CD4-positive, alpha-beta T cell treated with Interleukin-6 at 100 ng/mL for 8 hours (primary cell): ENCODE results near the gene ACP4.
"Not testable (repeated sequence)": the region's sequence is repeated elsewhere in the genome, so short reads cannot be mapped to it uniquely, and the experiment has no call there.

ENCODE experiments used
- DNase-seq: peaks from one replicate; pipeline ENCODE4 v3.0.0-alpha.2; 2020; ENCODE audit warnings: mixed read lengths, low spot score

ACP4 gene, protein sequence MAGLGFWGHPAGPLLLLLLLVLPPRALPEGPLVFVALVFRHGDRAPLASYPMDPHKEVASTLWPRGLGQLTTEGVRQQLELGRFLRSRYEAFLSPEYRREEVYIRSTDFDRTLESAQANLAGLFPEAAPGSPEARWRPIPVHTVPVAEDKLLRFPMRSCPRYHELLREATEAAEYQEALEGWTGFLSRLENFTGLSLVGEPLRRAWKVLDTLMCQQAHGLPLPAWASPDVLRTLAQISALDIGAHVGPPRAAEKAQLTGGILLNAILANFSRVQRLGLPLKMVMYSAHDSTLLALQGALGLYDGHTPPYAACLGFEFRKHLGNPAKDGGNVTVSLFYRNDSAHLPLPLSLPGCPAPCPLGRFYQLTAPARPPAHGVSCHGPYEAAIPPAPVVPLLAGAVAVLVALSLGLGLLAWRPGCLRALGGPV

GRCh38 chr19:50790396-50790795 is at the start of gene ACP4:
ACP4 (plus strand) TSS chr19:50790415; CDS start chr19:50790415, 0 bp downstream.
- DNase-seq, result no peak

- DNase-seq, result no peak
Measured at GRCh38 chr19:50741179-50741933, 48.9 kb upstream of the ACP4 start.

DNA sequence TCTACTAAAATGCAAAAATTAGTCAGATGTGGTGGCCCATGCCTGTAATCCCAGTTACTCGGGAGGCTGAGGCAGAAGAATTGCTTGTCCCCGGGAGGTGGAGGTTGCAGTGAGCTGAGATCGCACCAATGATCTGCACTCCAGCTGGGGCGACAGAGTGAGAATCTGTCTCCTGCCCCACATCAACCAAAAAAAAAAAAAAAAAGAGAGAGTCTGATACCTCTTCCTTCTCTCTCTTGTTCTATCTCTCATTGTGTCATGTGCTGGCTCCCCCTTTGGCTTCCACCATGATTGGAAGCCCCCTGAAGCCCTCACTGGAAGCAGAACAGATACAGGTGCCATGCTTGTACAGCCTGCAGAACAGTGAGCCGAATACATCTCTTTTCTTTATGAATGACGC is 46.7 kb upstream of the ACP4 start:
- no peak for DNase-seq

DNA sequence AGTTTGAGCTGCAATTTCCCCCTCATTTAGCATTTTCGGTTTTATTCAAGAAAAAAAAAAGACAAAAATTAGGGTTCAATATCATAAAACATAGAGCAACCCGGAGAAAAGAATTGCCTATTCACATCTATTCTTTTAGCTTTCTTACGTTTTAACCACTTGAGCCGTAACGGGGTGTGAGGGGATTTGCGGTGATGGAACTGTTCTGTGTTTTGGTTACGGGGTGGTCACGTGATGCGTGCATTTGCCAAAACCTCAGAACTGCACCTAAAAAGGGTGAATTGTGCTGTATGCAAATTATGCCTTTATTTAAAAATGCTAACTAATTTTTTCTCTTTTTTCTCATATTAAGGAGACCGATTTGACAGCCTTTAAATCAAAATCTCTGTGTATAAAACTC is 45.0 kb upstream of the ACP4 start:
- DNase-seq, result no peak

DNA sequence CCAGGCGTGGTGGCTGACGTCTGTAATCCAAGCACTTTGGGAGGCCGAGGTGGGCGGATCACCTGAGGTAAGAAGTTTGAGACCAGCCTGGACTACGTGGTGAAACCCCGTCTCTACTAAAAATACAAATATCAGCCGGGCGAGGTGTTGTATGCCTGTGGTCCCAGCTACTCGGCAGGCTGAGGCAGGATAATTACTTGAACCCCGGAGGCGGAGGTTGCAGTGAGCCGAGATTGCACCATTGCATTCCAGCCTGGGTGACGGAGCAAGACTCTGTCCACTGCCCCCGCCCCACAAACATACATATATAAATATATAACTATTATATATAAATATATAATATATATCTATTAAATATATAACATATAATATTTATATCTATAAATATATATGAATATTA is 43.1 kb upstream of the ACP4 start:
- not testable (repeated sequence) for DNase-seq

DNA sequence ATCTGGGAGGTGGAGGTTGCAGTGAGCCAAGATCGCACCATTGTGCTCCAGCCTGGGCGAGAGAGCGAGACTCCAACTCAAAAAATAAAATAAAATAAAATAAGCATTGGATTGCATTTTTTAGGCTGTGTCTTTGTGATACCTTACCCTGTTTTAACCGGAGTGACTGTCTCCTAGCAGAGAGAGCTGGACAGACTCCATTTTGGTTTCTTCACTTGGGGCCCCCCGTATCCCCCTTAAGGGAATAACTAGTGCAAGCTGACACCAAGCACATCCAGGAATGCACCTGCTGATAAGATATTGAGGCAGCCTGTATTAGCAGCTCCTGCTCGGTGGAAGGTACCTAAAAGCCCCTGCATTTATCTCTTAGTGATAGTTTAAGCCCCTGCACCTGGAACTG is 40.7 kb upstream of the ACP4 start:
- no peak for DNase-seq

DNA sequence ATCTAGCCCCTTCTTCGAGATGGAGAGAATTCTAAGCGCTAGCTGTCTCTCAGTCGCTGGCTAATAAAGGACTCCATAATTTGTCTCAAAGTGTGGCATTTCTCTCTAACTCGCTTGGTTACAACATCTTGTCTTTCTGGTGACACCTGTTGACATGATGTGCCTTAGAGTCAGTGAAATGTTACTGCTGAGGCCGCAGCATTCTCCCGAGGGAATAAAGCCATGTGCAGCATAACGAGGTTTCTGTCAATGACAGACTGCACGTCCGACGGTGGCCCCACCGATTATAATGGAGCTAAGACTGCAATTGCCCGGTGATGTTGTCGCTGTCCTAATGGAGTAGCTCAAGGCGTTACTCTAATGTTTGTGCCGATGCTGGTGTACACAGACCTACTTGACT is 40.2 kb upstream of the ACP4 start:
- no peak for DNase-seq

DNA sequence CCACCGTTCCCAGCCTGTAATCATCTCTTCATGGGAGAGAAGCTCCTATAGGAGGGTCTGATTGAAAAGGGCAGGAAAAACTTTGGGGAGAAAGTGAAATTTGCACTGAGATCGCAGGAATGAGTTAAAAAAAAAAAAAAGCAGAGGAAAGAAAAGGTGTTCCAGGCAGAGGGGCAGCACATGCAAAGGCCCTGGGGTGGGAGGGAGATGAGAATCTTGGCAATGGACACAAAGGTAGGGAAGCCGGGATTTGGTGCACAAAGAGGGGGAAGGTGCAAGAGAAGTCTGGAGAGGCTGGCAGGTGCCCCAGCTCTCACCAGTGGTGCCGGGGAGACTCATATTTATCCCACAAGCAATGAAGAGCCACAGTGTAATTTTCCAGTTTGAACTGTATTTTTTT is 36.3 kb upstream of the ACP4 start:
- DNase-seq, result no peak

DNA sequence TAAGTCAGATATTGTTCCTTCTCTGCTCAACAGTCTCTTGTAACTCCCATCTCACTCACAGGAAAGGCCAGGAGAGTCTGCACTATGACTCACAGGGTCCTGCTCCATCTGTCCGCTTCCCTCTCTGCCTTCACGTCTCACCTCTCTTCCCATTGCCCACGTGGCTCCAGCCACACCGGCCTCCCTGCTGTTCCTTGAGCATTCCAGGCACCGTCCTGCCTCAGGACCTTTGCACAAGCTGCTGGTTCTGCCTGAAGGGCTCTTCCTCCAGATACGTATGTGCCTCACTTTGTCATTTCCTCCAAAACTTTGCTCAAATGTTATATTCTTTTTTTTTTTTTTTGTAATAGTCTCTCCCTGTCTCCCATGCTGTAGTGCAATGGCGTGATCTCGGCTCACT is 34.0 kb upstream of the ACP4 start:
- not testable (repeated sequence) for DNase-seq

DNA sequence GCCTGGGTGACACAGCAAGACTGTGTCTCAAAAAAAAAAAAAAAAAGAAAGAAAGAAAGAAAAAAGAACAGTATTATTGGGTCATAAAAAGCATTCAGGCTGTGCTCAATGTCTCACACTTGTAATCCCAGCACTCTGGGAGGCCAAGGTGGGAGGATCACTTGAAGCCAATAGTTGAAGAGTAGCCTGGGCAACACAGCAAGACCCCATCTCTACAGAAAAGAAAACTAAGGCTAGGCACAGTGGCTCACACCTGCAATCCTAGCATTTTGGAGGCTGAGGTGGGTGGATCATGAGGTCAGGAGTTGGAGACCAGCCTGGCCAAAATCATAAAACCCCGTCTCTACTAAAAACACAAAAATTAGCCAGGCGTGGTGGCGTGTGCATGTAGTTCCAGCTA is 32.6 kb upstream of the ACP4 start:
- not testable (repeated sequence) for DNase-seq

- DNase-seq, result not testable (repeated sequence)
Measured at GRCh38 chr19:50759076-50759475, 31.1 kb upstream of the ACP4 start.

DNA sequence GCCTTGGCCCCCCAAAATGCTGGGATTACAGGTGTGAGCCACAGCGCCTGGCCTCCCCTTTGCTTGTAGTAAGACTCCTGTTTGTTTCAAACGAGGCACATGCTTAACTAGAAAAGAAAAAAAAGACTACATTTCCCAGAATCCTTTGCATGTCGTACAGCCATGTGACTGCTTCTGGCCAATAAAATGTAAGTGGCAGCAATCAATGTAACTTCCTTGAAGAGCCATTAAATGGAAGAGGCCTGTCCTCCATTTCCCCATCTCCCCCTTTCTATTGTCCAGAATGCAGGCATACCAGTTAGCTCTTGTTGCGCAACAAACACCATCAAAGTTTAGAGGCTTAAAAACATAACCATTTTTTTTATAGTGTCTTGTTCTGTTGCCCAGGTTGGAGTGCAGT is 30.3 kb upstream of the ACP4 start:
- no peak for DNase-seq

DNA sequence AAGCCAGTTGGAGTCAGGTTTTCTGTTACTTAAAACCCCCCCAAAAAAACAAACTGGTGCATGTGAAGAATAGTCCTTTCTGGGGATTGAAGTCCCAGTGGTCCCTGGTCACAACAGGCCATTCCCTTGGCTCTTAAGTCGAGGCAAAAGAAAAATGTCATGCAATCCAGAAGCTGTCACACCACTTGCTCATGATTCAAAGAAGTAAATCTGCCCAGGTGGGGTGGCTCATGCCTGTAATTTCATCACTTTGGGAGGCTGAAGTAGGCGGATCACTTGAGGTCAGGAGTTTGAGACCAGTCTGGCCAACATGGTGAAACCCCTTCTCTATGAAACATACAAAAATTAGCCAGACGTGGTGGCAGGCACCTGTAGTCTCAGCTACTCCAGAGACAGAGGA is 28.7 kb upstream of the ACP4 start:
- not testable (repeated sequence) for DNase-seq

GRCh38 chr19:50763521-50763920 is 26.7 kb upstream of the ACP4 start:
- not testable (repeated sequence) for DNase-seq

GRCh38 chr19:50764409-50764808 is 25.8 kb upstream of the ACP4 start:
- no peak for DNase-seq

GRCh38 chr19:50766746-50767145 is 23.5 kb upstream of the ACP4 start:
- DNase-seq, result not testable (repeated sequence)

GRCh38 chr19:50767263-50767662 is 23.0 kb upstream of the ACP4 start:
- not testable (repeated sequence) for DNase-seq

- no peak for DNase-seq
Measured at GRCh38 chr19:50768277-50768676, 21.9 kb upstream of the ACP4 start.

DNA sequence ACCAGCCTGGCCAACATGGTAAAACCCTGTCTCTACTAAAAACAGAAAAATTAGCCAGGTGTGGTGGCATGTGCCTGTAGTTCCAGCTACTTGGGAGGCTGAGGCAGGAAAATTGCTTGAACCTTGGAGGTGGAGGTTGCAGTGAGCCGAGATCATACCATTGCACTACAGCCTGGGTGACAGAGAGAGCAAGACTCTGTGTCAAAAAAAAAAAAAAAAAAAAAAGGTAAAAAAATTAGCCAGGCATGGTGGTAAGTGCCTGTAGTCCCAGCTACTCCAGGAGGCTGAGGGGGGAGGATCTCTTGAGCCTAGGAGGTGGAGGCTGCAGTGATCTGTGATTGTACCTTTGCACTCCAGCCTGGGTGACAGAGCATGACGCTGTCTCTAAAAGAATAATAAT is 20.1 kb upstream of the ACP4 start, which contains the start of gene GPR32:
Gene GPR32 (plus strand): TSS at position 301 of the 400 bp plus-strand sequence. CDS start 137 bp downstream, outside the sequence.
- not testable (repeated sequence) for DNase-seq

GRCh38 chr19:50770888-50771287 is 19.3 kb upstream of the ACP4 start:
- DNase-seq, result no peak

DNA sequence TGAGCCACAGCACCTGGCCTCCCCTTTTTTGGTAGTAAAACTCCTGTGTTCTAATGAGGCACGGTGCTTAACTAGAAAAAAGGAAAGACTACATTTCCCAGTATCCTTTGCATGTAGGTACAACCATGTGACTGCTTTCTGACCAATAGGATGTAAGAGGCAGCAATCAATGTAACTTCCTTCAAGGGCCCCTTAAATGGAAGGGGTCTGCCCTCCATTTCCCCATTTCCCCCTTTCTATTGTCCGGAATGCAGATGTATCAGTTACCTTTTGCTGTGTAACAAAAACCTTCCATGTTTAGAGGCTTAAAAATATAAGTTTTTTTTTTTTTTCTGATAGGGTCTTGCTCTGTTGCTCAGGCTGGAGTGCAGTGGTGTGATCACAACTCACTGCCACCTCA is 17.7 kb upstream of the ACP4 start:
- no peak for DNase-seq

- DNase-seq, result not testable (repeated sequence)
Measured at GRCh38 chr19:50772912-50773311, 17.3 kb upstream of the ACP4 start.

- DNase-seq, result not testable (repeated sequence)
Measured at GRCh38 chr19:50773454-50773853, 16.8 kb upstream of the ACP4 start.
